Karpas-422 (cell line): ENCODE data around the gene GBE1. TPM values are rescaled to one million over a fixed set of nuclear protein-coding genes. Genes with fewer than 3 reads are reported as not detected.
A peak's percentile ranks its signal among the peaks of the same experiment; 100 is the strongest.

Experiments
- DNase-seq: peaks from one replicate; pipeline ENCODE4 v3.0.0-alpha.2; 2015
- H2AFZ ChIP-seq: fragments of 200-600 bp; sonication (generic); 2 replicates; pipeline ENCODE4 v1.6.1; 2014; ENCODE audit warnings: antibody characterized with exemption, low read length, mixed read lengths
- H3K27ac ChIP-seq: fragments of 200-600 bp; sonication (generic); 2 replicates; pipeline ENCODE4 v1.5.1; 2014; ENCODE audit warnings: mild to moderate bottlenecking, low read length, moderate library complexity
- H3K27me3 ChIP-seq: fragments of 200-600 bp; sonication (generic); 2 replicates; pipeline ENCODE4 v1.6.1; 2014; ENCODE audit warnings: low read length, mixed read lengths
- H3K36me3 ChIP-seq: fragments of 200-600 bp; sonication (generic); 2 replicates; pipeline ENCODE4 v1.6.1; 2014; ENCODE audit warnings: low read length, mixed read lengths; ENCODE audit not compliant: insufficient read depth
- H3K4me1 ChIP-seq: fragments of 200-600 bp; sonication (generic); 2 replicates; pipeline ENCODE4 v1.6.1; 2014; ENCODE audit warnings: mild to moderate bottlenecking, low read length, mixed read lengths
- H3K4me2 ChIP-seq: fragments of 200-600 bp; sonication (generic); 2 replicates; pipeline ENCODE4 v1.6.1; 2014; ENCODE audit warnings: low read length, low read depth, mild to moderate bottlenecking; ENCODE audit not compliant: poor library complexity, severe bottlenecking
- H3K4me3 ChIP-seq: fragments of 200-600 bp; sonication (generic); 2 replicates; pipeline ENCODE4 v1.5.1; 2014; ENCODE audit warnings: mild to moderate bottlenecking, antibody characterized with exemption, low read length, mixed read lengths
- H3K79me2 ChIP-seq: fragments of 200-600 bp; sonication (generic); 2 replicates; pipeline ENCODE4 v1.6.1; 2014; ENCODE audit warnings: mild to moderate bottlenecking, low read length, mixed read lengths
- H3K9ac ChIP-seq: fragments of 200-600 bp; sonication (generic); 2 replicates; pipeline ENCODE4 v1.6.0; 2014; ENCODE audit warnings: low read length
- H3K9me2 ChIP-seq: fragments of 200-600 bp; sonication (generic), shearing (Covaris generic); replicated peaks from 2 replicates; pipeline ENCODE4 v1.6.0; 2014; ENCODE audit warnings: mild to moderate bottlenecking, low read length, moderate library complexity; ENCODE audit not compliant: insufficient read depth
- H3K9me3 ChIP-seq: fragments of 300-700, 200-600 bp; sonication (generic); 2 replicates; pipeline ENCODE4 v1.6.1; 2014; ENCODE audit warnings: low read length, mixed read lengths
- H4K20me1 ChIP-seq: fragments of 200-600 bp; sonication (generic); 2 replicates; pipeline ENCODE4 v1.6.1; 2014; ENCODE audit warnings: mild to moderate bottlenecking, antibody characterized with exemption, low read length, low read depth; ENCODE audit not compliant: insufficient read depth
- total RNA-seq: library from RNA; depleted of rRNA; stranded (reverse); fragments of >200 nt; shearing (Covaris generic); gene quantifications from 2 replicates; pipeline ENCODE4 v1.2.3, GENCODE V29; 2014; ENCODE audit warnings: low replicate concordance

The GBE1 gene
- total RNA-seq, 1 experiment from 2014 or later, result 134 TPM

DNA sequence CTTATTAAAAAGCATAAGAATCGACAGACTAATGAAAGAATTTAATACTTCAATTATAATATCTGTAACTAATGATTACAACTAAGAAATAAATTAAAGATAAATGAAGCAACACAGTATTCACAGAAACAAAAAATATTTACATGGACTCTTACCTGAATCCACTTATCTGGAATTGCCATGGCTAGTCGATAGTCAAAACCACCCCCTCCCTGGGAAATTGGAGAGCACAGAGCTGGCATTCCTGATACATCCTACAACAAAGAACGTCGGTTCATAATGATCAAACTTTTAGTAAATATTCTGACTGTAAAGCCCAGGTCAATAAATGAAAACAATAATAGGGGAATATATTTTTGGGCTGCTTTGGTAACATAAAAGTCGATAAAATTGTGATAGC is 175.5 kb downstream of the GBE1 start:
- Histone ChIP-seq H2AFZ (no peak overlapping the region), H3K9ac (no peak overlapping the region), H3K27me3 (no peaks in the 10 kb centered on the region), H3K4me1 (no peaks in the 10 kb centered on the region), H3K27ac (no peak overlapping the region), H3K9me3 (no peaks in the 10 kb centered on the region), H3K36me3 (no peaks in the 10 kb centered on the region), H4K20me1 (no peaks in the 10 kb centered on the region), H3K79me2 (no peaks in the 10 kb centered on the region), H3K4me3 (no peak overlapping the region), H3K4me2 (no peak overlapping the region), H3K9me2 (no peaks in the 10 kb centered on the region)
- DNase-seq, result no peak

- H2AFZ ChIP-seq, result no peak overlapping the region
- no peaks in the 10 kb centered on the region for H4K20me1 ChIP-seq
- no peak overlapping the region for H3K27ac ChIP-seq
- H3K9me3 ChIP-seq, result no peaks in the 10 kb centered on the region
- no peaks in the 10 kb centered on the region for H3K9me2 ChIP-seq
- H3K9ac ChIP-seq, result no peak overlapping the region
- DNase-seq, result no peak
- no peaks in the 10 kb centered on the region for H3K36me3 ChIP-seq
- no peak overlapping the region for H3K4me2 ChIP-seq
- H3K79me2 ChIP-seq, result no peaks in the 10 kb centered on the region
- H3K4me3 ChIP-seq, result no peak overlapping the region
- no peaks in the 10 kb centered on the region for H3K27me3 ChIP-seq
- H3K4me1 ChIP-seq, result no peaks in the 10 kb centered on the region
These were observed 176.4 kb downstream of the GBE1 start for GRCh38 chr3:81585056-81585455.

DNA sequence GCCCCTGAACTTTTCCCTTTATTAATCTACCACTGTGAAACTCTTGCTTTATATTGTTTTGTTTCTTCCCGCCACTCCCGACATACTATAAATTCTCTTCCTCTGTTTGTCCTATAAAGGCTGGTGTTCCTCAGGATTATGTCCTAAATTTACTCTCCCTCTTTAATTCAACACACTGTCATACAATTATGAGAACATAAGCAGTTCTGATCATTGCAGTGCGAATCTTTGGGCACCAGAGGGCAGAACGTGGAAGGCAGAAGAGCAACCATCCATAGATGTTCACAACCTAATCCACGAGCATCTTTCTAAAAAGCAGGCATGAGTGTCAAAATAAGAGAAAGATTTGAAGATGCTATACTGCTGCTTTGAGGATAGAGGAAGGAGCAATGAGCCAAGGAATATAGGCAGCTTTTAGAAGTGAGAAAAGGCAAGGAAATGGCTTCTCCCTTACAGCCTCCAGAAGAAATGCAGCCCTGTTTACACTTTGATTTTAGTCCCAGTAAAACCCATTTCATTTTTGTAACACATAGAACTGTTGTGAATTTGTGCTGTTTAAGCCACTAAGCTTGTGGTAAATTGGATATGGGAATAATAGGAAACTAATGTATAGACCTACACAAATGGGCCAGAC is 179.4 kb downstream of the GBE1 start:
- H3K27me3 ChIP-seq, result no peaks in the 10 kb centered on the region
- no peaks in the 10 kb centered on the region for H3K79me2 ChIP-seq
- no peak overlapping the region for H3K4me3 ChIP-seq
- no peak overlapping the region for H3K9ac ChIP-seq
- peak overlapping the region; percentile 35; the same call in 1 of the 2 replicates for H2AFZ ChIP-seq
- no peaks in the 10 kb centered on the region for H3K4me1 ChIP-seq
- no peaks in the 10 kb centered on the region for H4K20me1 ChIP-seq
- H3K4me2 ChIP-seq, result no peak overlapping the region
- H3K36me3 ChIP-seq, result peaks cover 4% of the 10 kb centered on the region; the same call in 1 of the 2 replicates
- peak; percentile 82 for DNase-seq
- H3K27ac ChIP-seq, result no peak overlapping the region
- no peaks in the 10 kb centered on the region for H3K9me2 ChIP-seq
- no peaks in the 10 kb centered on the region for H3K9me3 ChIP-seq

DNA sequence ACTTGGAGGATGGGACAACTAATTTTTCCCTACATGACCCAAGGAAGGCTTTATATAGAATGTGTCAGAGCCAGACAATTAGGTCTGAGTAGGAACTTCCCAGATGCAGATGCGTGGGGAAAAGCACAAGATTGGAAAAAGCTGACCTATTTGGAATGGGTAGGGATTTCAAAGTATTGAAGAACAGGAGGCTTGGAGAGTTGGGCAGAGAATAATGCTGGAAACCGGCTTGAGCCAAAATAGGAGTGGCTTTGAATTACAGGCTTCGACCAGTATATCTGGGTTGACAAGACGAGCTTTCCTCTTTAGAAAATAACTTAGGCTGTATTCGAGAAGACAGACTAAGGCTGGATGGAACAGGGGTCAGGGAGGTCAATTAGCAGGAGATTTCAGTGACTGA is 181.1 kb downstream of the GBE1 start:
- no peak for DNase-seq
- Histone ChIP-seq H3K4me3 (no peak overlapping the region), H2AFZ (no peak overlapping the region), H3K4me1 (no peaks in the 10 kb centered on the region), H3K27me3 (no peaks in the 10 kb centered on the region), H3K27ac (no peak overlapping the region), H3K9me2 (no peaks in the 10 kb centered on the region), H4K20me1 (no peaks in the 10 kb centered on the region), H3K9ac (no peak overlapping the region), H3K4me2 (no peak overlapping the region), H3K79me2 (peaks cover 3% of the 10 kb centered on the region; the same call in 1 of the 2 replicates), H3K36me3 (peaks cover 8% of the 10 kb centered on the region; the same call in 1 of the 2 replicates), H3K9me3 (no peaks in the 10 kb centered on the region)

DNA sequence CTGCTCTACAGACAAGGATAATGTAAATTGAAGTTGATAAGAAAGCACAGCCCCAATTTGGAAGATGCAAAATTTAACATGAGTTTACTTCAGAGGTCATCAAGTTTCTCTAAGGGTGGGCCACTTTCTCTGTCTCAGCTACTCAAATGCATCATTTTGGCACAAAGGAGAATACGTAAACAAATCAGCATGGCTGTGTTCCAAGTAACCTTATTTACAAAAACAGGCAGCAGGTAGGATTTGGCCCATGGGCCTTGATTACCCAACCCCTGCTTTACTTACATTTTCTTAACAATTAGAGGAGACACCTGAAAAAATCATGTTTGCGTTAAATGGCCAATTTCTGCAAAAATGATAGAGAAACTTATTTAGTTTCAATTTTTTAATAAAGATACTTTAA is 181.7 kb downstream of the GBE1 start:
- peaks cover 3% of the 10 kb centered on the region; the same call in 1 of the 2 replicates for H3K79me2 ChIP-seq
- DNase-seq, result no peak
- no peak overlapping the region for H3K4me3 ChIP-seq
- H3K27ac ChIP-seq, result no peak overlapping the region
- no peak overlapping the region for H3K4me2 ChIP-seq
- H3K4me1 ChIP-seq, result no peaks in the 10 kb centered on the region
- H4K20me1 ChIP-seq, result no peaks in the 10 kb centered on the region
- H2AFZ ChIP-seq, result no peak overlapping the region
- no peaks in the 10 kb centered on the region for H3K27me3 ChIP-seq
- H3K9me3 ChIP-seq, result no peaks in the 10 kb centered on the region
- H3K9ac ChIP-seq, result no peak overlapping the region
- H3K9me2 ChIP-seq, result no peaks in the 10 kb centered on the region
- peaks cover 8% of the 10 kb centered on the region; the same call in 1 of the 2 replicates for H3K36me3 ChIP-seq

- H3K9me2 ChIP-seq, result no peaks in the 10 kb centered on the region
- H4K20me1 ChIP-seq, result no peaks in the 10 kb centered on the region
- no peak overlapping the region for H3K4me3 ChIP-seq
- no peak overlapping the region for H3K27ac ChIP-seq
- no peaks in the 10 kb centered on the region for H3K27me3 ChIP-seq
- H3K36me3 ChIP-seq, result peaks cover 11% of the 10 kb centered on the region
- H3K4me1 ChIP-seq, result no peaks in the 10 kb centered on the region
- H2AFZ ChIP-seq, result no peak overlapping the region
- H3K9ac ChIP-seq, result no peak overlapping the region
- peaks cover 3% of the 10 kb centered on the region; the same call in 1 of the 2 replicates for H3K79me2 ChIP-seq
- no peak for DNase-seq
- H3K9me3 ChIP-seq, result no peaks in the 10 kb centered on the region
- no peak overlapping the region for H3K4me2 ChIP-seq
These were observed 189.2 kb downstream of the GBE1 start for GRCh38 chr3:81572201-81572756.

- Histone ChIP-seq H3K9me3 (no peaks in the 10 kb centered on the region), H3K36me3 (peaks cover 8% of the 10 kb centered on the region; the same call in 1 of the 2 replicates), H3K27ac (no peak overlapping the region), H3K9ac (no peak overlapping the region), H2AFZ (no peak overlapping the region), H3K4me3 (no peak overlapping the region), H3K27me3 (no peaks in the 10 kb centered on the region), H3K4me2 (no peak overlapping the region), H3K4me1 (no peaks in the 10 kb centered on the region), H3K79me2 (no peaks in the 10 kb centered on the region; the same call in 1 of the 2 replicates), H4K20me1 (no peaks in the 10 kb centered on the region), H3K9me2 (no peaks in the 10 kb centered on the region)
- DNase-seq, result no peak
These were observed 193.1 kb downstream of the GBE1 start for GRCh38 chr3:81568378-81568777.

- no peak overlapping the region for H2AFZ ChIP-seq
- 0 out of 2 replicates have a peak, but pooled peaks cover 4% of the 10 kb centered on the region for H3K36me3 ChIP-seq
- no peak overlapping the region for H3K9ac ChIP-seq
- H4K20me1 ChIP-seq, result no peaks in the 10 kb centered on the region
- H3K79me2 ChIP-seq, result no peaks in the 10 kb centered on the region
- H3K4me2 ChIP-seq, result no peak overlapping the region
- DNase-seq, result no peak
- no peaks in the 10 kb centered on the region for H3K27me3 ChIP-seq
- H3K9me3 ChIP-seq, result no peaks in the 10 kb centered on the region
- no peak overlapping the region for H3K27ac ChIP-seq
- H3K9me2 ChIP-seq, result no peaks in the 10 kb centered on the region
- no peaks in the 10 kb centered on the region for H3K4me1 ChIP-seq
- no peak overlapping the region for H3K4me3 ChIP-seq
These were observed 196.4 kb downstream of the GBE1 start for GRCh38 chr3:81565041-81565440.
